Medulla oblongata (tissue), 1 donor: ENCODE measurements around the gene SH3GL3.

Experiments
- DNase-seq: peaks from one replicate; pipeline ENCODE4 v3.0.0-alpha.2; 2015; ENCODE audit errors: extremely low spot score

Gene SH3GL3

DNA sequence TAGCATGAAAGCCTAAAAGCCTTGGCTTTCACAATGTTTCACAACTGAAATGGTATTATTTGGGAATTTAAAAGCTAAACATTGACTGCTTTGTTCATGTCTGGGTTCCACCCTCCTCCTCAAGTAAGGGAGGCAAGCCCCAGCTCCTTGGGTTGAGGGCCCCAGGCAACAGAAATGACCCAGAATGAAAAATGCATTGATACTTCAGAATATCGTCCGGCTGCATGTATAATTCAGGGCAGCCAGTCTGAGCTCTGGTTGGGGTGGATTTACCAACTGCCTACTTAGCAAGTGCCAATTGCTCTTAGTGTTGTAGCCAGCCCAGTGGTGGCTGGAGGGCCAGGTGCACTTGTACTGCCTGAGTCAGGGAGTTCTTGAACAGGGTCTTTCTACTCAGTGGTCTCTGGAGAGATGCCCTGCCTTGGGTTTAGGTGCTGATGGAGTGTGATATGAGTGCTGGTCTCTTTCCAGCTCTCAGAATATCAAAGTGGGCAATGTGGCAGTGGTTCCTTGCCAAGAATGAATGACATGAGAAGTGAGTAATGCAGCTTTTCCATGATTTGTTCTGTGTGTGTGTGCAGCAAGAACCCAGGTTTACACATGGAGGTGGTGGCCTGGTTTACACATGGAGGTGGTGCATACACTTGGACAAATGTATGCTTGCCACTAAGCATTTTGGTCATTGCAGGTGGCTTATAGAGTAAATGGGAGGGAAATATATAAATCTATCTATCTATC, 165.9 kb downstream of the SH3GL3 start:
- peak; percentile 45 for DNase-seq

DNA sequence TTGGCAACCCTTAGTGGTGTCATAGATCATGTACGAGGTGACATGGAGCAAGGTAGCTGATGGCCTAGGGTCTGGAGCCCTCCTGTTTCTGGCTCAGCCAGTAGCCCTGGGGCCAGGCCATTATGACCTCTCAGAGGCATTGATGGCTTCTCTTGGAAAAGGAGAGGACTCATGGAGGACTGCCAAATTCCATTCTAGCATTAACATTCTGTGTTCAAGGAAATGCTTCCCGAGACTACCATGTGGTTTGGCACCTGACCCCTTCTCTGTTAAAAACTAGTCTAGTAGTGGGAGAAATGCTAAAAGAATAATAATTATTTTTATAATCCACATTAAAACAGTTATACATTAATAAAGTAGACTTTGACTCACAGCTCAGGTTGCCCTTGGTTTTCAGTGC, 166.6 kb downstream of the SH3GL3 start:
- peak; percentile 60 for DNase-seq

- no peak for DNase-seq
Observed at GRCh38 chr15:83616840-83617239, 169.7 kb downstream of the SH3GL3 start.

GRCh38 chr15:83626171-83626802, 179.1 kb downstream of the SH3GL3 start:
- no peak for DNase-seq

- no peak for DNase-seq
Observed at GRCh38 chr15:83631534-83631933, 184.4 kb downstream of the SH3GL3 start.

DNA sequence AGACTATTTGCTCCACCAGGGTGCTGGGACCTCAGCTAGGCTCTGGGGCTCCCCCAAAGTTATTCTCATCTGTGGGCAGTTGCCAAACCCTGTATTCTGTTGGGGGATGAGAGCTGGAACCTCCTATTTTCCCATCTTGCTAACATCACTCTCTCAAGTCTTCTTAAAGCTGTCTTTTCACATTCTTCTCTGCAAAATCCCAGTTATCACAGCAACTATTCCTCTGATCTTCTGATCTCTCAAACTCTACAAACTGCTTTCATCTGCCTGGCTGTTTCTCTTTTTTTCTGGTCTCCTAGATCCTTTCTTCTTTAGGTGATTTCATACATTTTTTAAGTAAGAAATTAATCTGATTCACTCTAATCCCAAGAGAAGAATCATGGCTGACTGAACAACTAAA, 196.1 kb downstream of the SH3GL3 start:
- no peak for DNase-seq

GRCh38 chr15:83644439-83644838, 197.3 kb downstream of the SH3GL3 start:
- DNase-seq: no peak

- no peak for DNase-seq
Observed at GRCh38 chr15:83650831-83651230, 203.7 kb downstream of the SH3GL3 start.

- DNase-seq: no peak
Observed at GRCh38 chr15:83651541-83651940, 204.4 kb downstream of the SH3GL3 start.

- DNase-seq: no peak
Observed at GRCh38 chr15:83652626-83653204, 205.6 kb downstream of the SH3GL3 start.

DNA sequence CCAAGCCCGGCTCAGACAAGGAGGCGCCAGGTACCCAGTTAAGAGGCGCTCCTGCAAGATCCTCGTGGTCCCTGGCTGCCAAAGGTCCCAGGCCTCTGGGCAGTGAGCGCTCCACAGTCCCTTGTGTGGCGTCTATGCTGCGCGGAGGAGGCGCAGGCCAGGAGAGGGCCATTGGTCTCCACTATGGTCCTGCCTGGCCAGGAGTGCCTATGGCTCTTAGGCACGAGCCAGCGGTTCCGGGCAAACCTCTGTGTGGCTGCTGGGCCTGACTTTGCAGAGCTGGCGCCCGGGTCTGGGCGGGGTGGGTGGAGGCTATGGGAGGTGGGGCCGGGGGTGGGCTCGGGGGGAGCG, 206.1 kb downstream of the SH3GL3 start:
- DNase-seq: no peak

DNA sequence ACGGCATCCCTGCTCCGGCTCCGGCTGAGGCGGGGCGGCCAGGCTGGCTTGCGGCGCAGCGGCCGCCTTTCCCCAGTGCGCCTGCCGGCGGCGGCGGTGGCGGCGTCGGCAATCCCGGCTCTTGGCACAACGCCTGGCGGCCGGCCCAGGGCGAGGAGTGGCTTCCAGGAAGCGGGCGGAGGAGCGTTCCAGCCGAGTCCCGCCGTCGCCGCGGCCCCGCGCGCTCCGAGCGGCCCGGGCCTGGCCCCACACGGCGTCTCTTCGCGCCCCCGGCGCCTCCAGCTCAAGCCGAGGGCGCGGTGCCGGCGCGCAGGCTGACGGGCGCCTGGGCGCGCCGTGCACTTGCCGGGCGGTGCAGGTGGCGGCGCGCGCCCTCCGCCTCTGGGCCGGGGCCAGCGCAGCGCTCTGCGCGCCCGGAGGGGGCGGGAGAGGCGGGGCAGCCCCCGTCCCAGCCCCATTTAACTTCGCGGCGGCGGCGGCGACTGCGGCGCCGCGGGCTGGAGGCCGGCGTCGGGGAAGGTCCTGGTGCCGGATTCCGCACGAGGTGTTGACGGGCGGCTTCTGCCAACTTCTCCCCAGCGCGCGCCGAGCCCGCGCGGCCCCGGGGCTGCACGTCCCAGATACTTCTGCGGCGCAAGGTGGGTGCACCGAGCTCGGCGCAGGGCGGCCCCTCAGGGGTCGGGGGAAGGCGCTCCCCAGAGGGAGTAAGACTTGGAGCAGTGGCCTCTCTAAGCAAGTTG, 206.7 kb downstream of the SH3GL3 start, which contains the start of gene ADAMTSL3:
ADAMTSL3 (plus strand) TSS at position 485 of the 740 bp plus-strand sequence. CDS start 1,639 bp downstream, outside the sequence.
- peak; percentile 41 for DNase-seq

DNA sequence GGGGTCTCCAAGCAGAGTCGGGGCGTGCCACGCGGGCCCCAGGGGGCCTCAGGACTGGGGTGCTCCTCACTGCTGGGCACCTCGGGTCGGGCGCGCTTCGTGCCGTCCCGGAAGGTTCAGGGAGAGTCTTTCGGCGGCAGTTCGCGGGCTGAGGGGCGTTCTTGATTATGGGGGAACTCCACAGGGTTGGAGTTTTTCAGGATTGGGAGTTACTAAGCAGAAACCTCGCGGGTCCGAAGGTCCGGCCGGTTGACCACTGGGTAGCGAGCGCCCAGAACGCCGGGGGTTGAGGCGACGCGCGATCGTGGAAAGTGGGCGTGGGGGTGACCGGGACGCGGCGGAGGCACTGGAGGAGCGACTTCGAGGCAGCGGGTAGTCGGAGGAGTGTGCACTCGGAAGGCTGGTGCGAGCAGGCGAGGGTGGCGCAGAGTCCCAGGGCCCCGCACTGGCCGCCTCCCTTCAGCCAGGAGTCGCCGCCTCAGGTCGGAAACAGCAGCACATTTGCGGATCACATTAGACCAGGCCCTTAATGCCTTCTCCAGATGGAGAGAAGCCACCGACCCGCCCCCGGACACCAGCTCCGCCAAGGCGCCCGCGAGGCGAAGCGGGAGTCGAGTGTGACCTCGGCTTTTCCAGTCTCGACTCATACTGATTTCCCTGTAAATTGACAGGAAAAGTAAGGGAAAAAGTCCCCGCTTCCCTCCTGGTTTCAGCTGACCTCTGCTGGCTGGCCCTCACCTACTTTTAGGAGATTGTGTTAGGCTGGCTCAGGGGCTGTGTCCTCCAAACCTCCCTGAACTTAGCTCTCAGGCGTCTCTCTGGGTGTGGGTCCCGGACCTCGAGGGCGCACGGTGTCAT, 207.5 kb downstream of the SH3GL3 start:
- no peak for DNase-seq

DNA sequence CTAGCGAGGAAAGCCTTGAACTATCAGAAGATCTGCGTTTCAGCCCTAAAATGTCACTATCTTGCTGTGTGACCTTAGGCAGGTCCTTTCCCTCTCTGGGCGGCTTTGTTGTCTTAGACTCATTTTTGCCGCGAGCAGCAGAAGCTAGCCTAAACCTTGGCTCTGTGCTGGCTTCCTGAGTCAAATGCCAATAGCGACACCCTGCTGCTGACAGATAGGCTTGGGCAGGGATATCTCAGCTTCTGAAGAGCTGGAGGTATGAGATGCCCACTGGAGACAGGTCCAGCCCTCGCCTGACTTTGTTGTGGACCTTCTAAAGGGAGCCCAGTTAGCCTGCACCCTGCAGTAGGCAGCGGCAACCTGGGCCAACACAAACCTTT, 208.1 kb downstream of the SH3GL3 start:
- no peak for DNase-seq

- no peak for DNase-seq
Observed at GRCh38 chr15:83656192-83656591, 209.1 kb downstream of the SH3GL3 start.

DNA sequence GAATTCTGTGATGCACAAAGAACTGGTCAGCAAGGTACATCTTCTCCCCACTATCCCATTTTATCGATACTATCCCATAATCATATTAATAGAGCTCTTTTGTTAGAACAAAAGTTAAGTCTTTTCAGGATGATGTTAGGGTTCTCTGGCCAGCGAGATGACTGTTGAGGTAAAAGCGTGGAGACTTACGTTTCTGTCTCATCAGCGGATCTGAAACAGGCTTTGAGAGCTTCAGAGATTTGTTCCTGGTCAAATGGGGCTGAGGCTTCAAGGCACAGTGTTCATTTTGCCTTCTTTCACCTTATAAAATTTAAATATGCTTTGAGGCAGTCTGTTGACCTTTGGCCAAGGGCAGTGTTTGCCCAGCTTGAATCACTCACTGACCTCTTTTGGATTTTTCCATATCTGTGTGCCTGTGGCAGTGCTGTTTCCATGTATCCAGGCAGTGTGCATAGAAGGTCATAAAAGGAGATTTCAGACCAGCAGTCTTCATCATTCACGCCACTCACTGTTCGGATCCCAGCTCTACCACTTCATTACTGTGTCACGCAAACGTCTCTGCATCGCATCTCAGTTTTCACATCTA, 209.9 kb downstream of the SH3GL3 start:
- no peak for DNase-seq

GRCh38 chr15:83657549-83657948, 210.4 kb downstream of the SH3GL3 start:
- DNase-seq: no peak

- DNase-seq: no peak
Observed at GRCh38 chr15:83658430-83659416, 211.6 kb downstream of the SH3GL3 start.

GRCh38 chr15:83659417-83659812, 212.3 kb downstream of the SH3GL3 start:
- no peak for DNase-seq

- no peak for DNase-seq
Observed at GRCh38 chr15:83665480-83665879, 218.3 kb downstream of the SH3GL3 start.
